Measurements from ENCODE around the gene ROR2. TPM values are rescaled to one million over a fixed set of nuclear protein-coding genes. Genes with fewer than 3 reads are reported as not detected.
A peak's percentile ranks its signal among the peaks of the same experiment; 100 is the strongest.

The ROR2 gene
- total and polyA plus RNA-seq, 2 of the 8 experiments (the other 6 are each of a cell fraction or from before 2014, with no cell fraction given), result 2.7 to 4.3 TPM

GRCh38 chr9:91923145-91923544, 26.9 kb downstream of the ROR2 start:
- CTCF ChIA-PET (ENCODE audit: partially characterized antibody), result interaction anchor here (0.7 to 1.6 kb wide), 5 partner anchors 24 to 147 kb away, joined by 3 to 5 read pairs (median 3); partner anchors contain the start of gene ROR2
- Histone ChIP-seq H3K36me3 (ENCODE audit: control insufficient read depth in 2 of 4, insufficient read depth in 4 of 4, low read length in 3 of 4) (no peaks in the 10 kb centered on the region), H4K91ac (replicated peaks; ENCODE audit: insufficient read length, low read length) (no peak overlapping the region), H3K4me1 (replicated peaks in 1 of 4; ENCODE audit: control insufficient read depth in 3 of 4, insufficient read depth in 4 of 4, low read length in 3 of 4) (peaks cover 5 to 8% (median 8%) of the 10 kb centered on the region in 4 experiments), H2BK15ac (ENCODE audit: low read length) (no peak overlapping the region), H3K56ac (replicated peaks; ENCODE audit: insufficient read length, low read depth, low read length) (no peak overlapping the region), H3K23me2 (ENCODE audit: low read depth, low read length) (peaks cover 1% of the 10 kb centered on the region; the same call in 1 of the 2 replicates), H3K9me3 (ENCODE audit: insufficient read depth in 2 of 2, low read depth in 1 of 2, low read length in 1 of 2) (no peaks in the 10 kb centered on the region), H3K27me3 (replicated peaks in 1 of 4; ENCODE audit: control insufficient read depth in 3 of 4, extremely low read depth in 1 of 4, insufficient read depth in 3 of 4, low read length in 3 of 4) (peaks cover 0 to 17% (median 15%) of the 10 kb centered on the region in 4 experiments; a peak in 6 of 7 replicates), H4K20me1 (replicated peaks in 1 of 2; ENCODE audit: control insufficient read depth in 1 of 2, insufficient read depth in 2 of 2, low read length in 2 of 2) (peaks cover 6 to 14% of the 10 kb centered on the region in 2 experiments), H3K27ac (ENCODE audit: low read depth, low read length) (no peak overlapping the region), H4K5ac (ENCODE audit: insufficient read length, low read depth, low read length) (no peak overlapping the region), H2BK5ac (ENCODE audit: low read depth, low read length) (no peak overlapping the region), H3K9ac (replicated peaks in 1 of 4; ENCODE audit: extremely low read depth in 1 of 4, low read depth in 3 of 4, low read length in 3 of 4) (no peak overlapping the region), H2AK5ac (ENCODE audit: low read depth, low read length) (0 out of 2 replicates have a peak overlapping the region, but pooled peaks have one; percentile 47), H2BK20ac (ENCODE audit: low read length) (no peak overlapping the region), H3K18ac (ENCODE audit: extremely low read depth, low read length) (no peak overlapping the region), H3K79me2 (ENCODE audit: control insufficient read depth in 1 of 2, insufficient read depth in 2 of 2, low read length in 2 of 2) (no peaks in the 10 kb centered on the region), H3K23ac (ENCODE audit: insufficient read length) (no peak overlapping the region), H3K4me2 (ENCODE audit: insufficient read depth in 1 of 2, low read depth in 2 of 2, low read length in 2 of 2) (no peak overlapping the region), H3K79me1 (ENCODE audit: low read depth, low read length) (no peaks in the 10 kb centered on the region; the same call in 1 of the 2 replicates), H2BK12ac (ENCODE audit: low read depth, low read length) (no peak overlapping the region), H3K4me3 (ENCODE audit: extremely low read depth in 1 of 4, insufficient read depth in 2 of 4, low read depth in 3 of 4, low read length in 4 of 4) (no peak overlapping the region), H3K4ac (replicated peaks; ENCODE audit: insufficient read length, low read depth, low read length) (no peak overlapping the region), H2BK120ac (replicated peaks; ENCODE audit: low read depth, low read length) (no peak overlapping the region), H3K14ac (ENCODE audit: insufficient read length) (no peak overlapping the region), H4K8ac (ENCODE audit: extremely low read depth, insufficient read depth, low read length) (no peak overlapping the region), H2AFZ (ENCODE audit: low read length) (no peak overlapping the region)
- no peak for DNase-seq (ENCODE audit: low read depth in 1 of 2, low spot score in 2 of 2)
- 78% methylated on average over 1 of the region's 1 CpG; no CpG with 5 or more reads in 1 of the 2 experiments for WGBS, 2 experiments (ENCODE audit: extremely low coverage in 1 of 2, insufficient coverage in 1 of 2, insufficient read length in 1 of 2, insufficient replicate concordance in 2 of 2, low coverage in 1 of 2, low lambda C conversion rate in 2 of 2, missing lambda C conversion rate in 1 of 2)
- FAIRE-seq, result no peak
- POLR2A ChIA-PET (ENCODE audit: partially characterized antibody), result no interaction called here

Data from H1 (cell line).